ENCODE data around the gene NKD1.

NKD1 gene

DNA sequence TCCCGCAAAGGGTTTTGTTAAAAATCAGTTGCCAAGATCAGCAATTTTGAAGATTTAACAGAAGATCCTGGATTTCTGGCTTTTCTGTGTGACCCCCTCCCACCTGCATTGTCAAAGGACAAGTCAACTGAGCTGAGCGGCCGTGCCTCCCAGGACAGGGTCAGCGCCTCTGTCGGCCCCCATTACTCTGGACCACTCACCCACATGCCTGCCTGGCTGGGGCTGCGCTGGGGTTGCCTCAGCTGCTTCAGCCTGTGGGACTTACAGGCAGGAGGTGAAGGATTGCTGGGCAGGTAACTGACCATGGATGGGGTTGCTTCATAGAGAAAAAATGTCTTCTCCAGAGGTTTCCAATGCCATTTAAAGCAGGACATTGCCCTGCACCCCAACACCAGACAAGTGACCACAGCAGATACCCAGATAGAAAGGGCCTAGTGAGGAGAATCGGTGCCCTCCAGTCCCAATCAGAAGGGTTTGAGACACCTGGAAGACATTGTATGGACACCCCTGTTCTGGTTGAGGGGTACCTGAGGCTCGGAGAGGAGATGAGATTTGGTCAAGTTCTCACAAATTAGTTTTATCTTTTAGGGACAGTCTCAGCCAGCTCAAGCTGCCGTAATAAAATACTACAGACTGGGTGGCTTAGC is 80.1 kb downstream of the NKD1 start:
- H3K36me3 ChIP-seq = no peaks in the 10 kb centered on the region
- no peak for DNase-seq
- no peaks in the 10 kb centered on the region for H3K27me3 ChIP-seq (ENCODE audit: insufficient read depth, low read depth, severe bottlenecking)
- no peak overlapping the region for H3K27ac ChIP-seq
- H3K9me3 ChIP-seq (ENCODE audit: severe bottlenecking) = no peaks in the 10 kb centered on the region
- TF ChIP-seq, protein P1, sequence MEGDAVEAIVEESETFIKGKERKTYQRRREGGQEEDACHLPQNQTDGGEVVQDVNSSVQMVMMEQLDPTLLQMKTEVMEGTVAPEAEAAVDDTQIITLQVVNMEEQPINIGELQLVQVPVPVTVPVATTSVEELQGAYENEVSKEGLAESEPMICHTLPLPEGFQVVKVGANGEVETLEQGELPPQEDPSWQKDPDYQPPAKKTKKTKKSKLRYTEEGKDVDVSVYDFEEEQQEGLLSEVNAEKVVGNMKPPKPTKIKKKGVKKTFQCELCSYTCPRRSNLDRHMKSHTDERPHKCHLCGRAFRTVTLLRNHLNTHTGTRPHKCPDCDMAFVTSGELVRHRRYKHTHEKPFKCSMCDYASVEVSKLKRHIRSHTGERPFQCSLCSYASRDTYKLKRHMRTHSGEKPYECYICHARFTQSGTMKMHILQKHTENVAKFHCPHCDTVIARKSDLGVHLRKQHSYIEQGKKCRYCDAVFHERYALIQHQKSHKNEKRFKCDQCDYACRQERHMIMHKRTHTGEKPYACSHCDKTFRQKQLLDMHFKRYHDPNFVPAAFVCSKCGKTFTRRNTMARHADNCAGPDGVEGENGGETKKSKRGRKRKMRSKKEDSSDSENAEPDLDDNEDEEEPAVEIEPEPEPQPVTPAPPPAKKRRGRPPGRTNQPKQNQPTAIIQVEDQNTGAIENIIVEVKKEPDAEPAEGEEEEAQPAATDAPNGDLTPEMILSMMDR (IDR thresholded peaks at IDR 0.05; ENCODE audit: low read depth, low read length) = no peak
- H3K4me3 ChIP-seq (ENCODE audit: low read depth, low read length) = no peak overlapping the region

DNA sequence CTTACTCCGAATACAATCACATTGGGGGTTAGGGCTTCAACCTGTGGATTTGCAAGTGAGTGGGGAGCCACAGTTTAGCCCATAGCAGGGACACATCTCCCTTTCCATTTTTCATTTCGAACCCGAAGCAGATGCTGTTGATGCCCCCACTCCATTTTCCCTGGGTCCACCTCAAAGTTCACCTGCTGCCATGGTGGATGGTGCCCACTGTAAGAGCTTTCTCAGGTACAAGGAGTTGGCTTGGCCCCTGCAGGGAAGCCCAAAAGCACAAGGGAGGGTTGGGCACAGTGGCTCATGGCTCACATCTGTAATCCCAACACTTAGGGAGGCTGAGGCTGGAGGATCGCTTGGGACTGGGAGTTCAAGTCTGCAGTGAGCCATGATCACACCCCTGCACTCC is 81.1 kb downstream of the NKD1 start:
- DNase-seq = no peak
- H3K27ac ChIP-seq = no peak overlapping the region
- TF ChIP-seq, protein P1 (IDR thresholded peaks at IDR 0.05; ENCODE audit: low read depth, low read length) = no peak
- H3K27me3 ChIP-seq (ENCODE audit: insufficient read depth, low read depth, severe bottlenecking) = no peaks in the 10 kb centered on the region
- H3K9me3 ChIP-seq (ENCODE audit: severe bottlenecking) = no peaks in the 10 kb centered on the region
- no peaks in the 10 kb centered on the region for H3K36me3 ChIP-seq
- no peak overlapping the region for H3K4me3 ChIP-seq (ENCODE audit: low read depth, low read length)

DNA sequence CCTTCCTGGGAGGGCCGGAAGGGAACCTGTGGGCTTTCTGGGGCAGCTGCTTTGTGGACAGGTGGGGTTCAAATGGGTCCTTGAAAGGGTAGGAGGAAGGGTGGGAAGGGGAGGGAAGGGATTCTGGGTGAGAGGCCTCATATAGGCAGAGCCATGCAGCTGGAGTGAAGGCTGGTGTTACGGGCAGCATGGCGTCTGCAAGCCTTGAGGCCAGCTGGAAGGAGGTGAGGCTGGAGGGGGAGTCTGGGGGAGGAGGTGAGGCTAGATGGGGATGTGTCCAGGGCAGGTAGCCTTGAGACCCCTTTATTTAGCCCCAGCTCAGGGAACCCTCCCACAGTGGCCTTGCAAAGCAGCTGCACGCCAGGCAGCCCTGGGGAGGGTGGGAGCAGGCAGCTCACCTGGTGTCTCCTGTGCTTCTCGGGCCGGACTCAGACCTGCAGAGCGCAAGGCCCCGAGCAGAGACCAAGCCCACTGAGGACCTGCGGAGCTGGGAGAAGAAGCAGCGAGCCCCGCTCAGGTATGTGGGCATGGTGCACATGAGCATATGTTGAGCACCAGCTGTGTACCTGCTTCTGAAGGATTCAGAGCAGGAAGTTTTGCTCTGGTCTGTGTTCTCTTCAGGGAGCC is 82.3 kb downstream of the NKD1 start:
- DNase-seq = no peak
- Histone ChIP-seq H3K4me3 (ENCODE audit: low read depth, low read length) (no peak overlapping the region), H3K27ac (no peak overlapping the region), H3K27me3 (ENCODE audit: insufficient read depth, low read depth, severe bottlenecking) (no peaks in the 10 kb centered on the region), H3K9me3 (ENCODE audit: severe bottlenecking) (no peaks in the 10 kb centered on the region), H3K36me3 (no peaks in the 10 kb centered on the region)
- TF ChIP-seq, protein P1 (IDR thresholded peaks at IDR 0.05; ENCODE audit: low read depth, low read length) = no peak

DNA sequence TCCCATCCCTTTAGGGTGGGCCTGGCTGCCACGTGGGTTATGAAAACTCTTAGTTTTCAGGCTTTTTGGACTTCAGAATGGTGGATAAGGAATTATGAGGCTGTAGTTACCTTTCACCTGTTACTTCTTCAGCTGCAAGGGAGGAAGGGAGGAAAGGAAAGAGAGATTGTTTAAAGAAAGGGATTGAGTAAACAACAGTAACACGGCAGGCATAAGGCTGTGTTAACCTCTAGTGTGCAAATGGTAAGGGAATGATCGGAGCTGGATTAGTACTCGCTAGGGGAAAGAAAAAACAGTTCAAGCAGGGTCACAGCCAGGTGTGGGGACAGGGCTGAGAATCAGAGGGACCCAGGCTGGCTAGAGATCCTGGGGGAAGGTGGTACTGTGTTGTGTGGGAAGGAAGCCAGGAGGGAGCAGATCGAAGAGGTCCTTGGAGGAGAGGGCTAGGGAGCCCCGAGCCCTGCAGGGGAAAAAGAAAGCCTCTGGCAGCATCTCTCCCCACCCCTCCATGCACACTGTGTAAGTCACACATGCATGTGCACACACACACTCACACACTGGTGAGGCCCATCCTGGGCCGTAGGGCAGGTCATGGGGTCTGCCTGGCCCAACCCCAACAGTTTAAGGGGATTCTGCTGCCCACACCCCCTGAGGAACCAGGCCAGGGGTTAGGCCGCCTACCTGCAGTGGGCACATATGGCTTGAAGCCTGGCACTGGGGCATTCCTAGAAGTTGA is 83.2 kb downstream of the NKD1 start:
- no peak for DNase-seq

DNA sequence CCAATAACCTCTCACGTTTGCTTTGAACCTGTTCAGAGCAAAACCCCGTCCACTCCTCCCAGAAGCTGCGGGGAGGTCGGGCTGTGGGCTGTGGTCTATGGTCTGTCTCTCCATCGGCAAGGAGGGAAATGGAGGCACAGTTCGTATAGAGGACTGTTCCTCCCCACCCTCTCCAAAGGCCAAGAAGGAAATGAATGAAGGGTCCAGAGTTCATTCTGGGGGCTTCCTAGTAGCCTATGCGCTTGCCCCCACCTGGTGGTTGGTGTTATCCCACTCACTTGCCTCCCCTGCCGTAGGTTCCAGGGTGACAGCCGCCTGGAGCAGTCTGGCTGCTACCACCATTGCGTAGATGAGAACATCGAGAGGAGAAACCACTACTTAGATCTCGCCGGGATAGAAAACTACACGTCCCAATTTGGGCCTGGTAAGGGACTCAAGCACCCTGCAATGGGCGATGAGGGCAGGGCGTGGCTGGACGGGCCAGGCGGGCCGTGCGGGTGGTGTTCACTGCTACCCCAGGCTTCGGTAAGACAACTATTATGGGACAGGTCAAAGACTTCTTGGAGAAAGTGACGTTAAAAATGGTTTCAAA is 83.9 kb downstream of the NKD1 start:
- TF ChIP-seq, protein P1 (IDR thresholded peaks at IDR 0.05; ENCODE audit: low read depth, low read length) = no peak
- DNase-seq = no peak
- H3K36me3 ChIP-seq = no peaks in the 10 kb centered on the region

More for the DNA sequence above, 83.2 kb downstream of the NKD1 start:
- Histone ChIP-seq H3K9me3 (ENCODE audit: severe bottlenecking) (no peaks in the 10 kb centered on the region), H3K27ac (no peak overlapping the region), H3K4me3 (ENCODE audit: low read depth, low read length) (no peak overlapping the region), H3K27me3 (ENCODE audit: insufficient read depth, low read depth, severe bottlenecking) (no peaks in the 10 kb centered on the region), H3K36me3 (no peaks in the 10 kb centered on the region)
- TF ChIP-seq, protein P1 (IDR thresholded peaks at IDR 0.05; ENCODE audit: low read depth, low read length) = no peak

More for the DNA sequence above, 83.9 kb downstream of the NKD1 start:
- no peak overlapping the region for H3K4me3 ChIP-seq (ENCODE audit: low read depth, low read length)
- no peaks in the 10 kb centered on the region for H3K27me3 ChIP-seq (ENCODE audit: insufficient read depth, low read depth, severe bottlenecking)
- no peak overlapping the region for H3K27ac ChIP-seq
- no peaks in the 10 kb centered on the region for H3K9me3 ChIP-seq (ENCODE audit: severe bottlenecking)

Measured in WERI-Rb-1 (cell line).